GM19035 (cell line): Measurements from ENCODE around the gene FAM3A.
"Not testable (repeated sequence)": the region's sequence is repeated elsewhere in the genome, so short reads cannot be mapped to it uniquely, and the experiment has no call there.

Experiments used
- ATAC-seq: cut with Tn5 transposase; IDR thresholded peaks from one replicate; pipeline ENCODE4 v1.9.1; 2021; ENCODE audit not compliant: unreplicated experiment

Gene FAM3A

GRCh38 chrX:154505734-154506133 lies 10.3 kb downstream of the FAM3A start:
- ATAC-seq = no peak

- no peak for ATAC-seq
Measured at GRCh38 chrX:154502989-154503388, 13.0 kb downstream of the FAM3A start.

- ATAC-seq = no peak
Measured at GRCh38 chrX:154502098-154502497, 13.9 kb downstream of the FAM3A start.

GRCh38 chrX:154501423-154501822 lies 14.6 kb downstream of the FAM3A start:
- ATAC-seq = not testable (repeated sequence)

GRCh38 chrX:154496591-154497137 lies 19.4 kb downstream of the FAM3A start:
- ATAC-seq = not testable (repeated sequence)

- ATAC-seq = no peak
Measured at GRCh38 chrX:154495472-154495922, 20.5 kb downstream of the FAM3A start.

- ATAC-seq = no peak
Measured at GRCh38 chrX:154494715-154495114, 21.3 kb downstream of the FAM3A start.

GRCh38 chrX:154490414-154491083 lies 25.5 kb downstream of the FAM3A start, which contains the start of gene SLC10A3:
SLC10A3 (minus strand) TSS chrX:154490629; CDS start chrX:154488940, 1,689 bp downstream.
- ATAC-seq = peak; percentile 76

- peak; percentile 30 for ATAC-seq
Measured at GRCh38 chrX:154490021-154490413, 26.0 kb downstream of the FAM3A start.

- ATAC-seq = no peak
Measured at GRCh38 chrX:154489182-154489581, 26.9 kb downstream of the FAM3A start.

GRCh38 chrX:154488336-154489075 lies 27.5 kb downstream of the FAM3A start:
- no peak for ATAC-seq

- ATAC-seq = no peak
Measured at GRCh38 chrX:154487518-154488290, 28.3 kb downstream of the FAM3A start.

- no peak for ATAC-seq
Measured at GRCh38 chrX:154486396-154487207, 29.4 kb downstream of the FAM3A start, which contains the start of gene UBL4A. UBL4A (minus strand) TSS chrX:154486615; CDS start chrX:154486584, 31 bp downstream.

- ATAC-seq = no peak
Measured at GRCh38 chrX:154486052-154486395, 30.0 kb downstream of the FAM3A start.

- ATAC-seq = no peak
Measured at GRCh38 chrX:154485150-154486051, 30.6 kb downstream of the FAM3A start.

- ATAC-seq = no peak
Measured at GRCh38 chrX:154484255-154485149, 31.5 kb downstream of the FAM3A start.

GRCh38 chrX:154483325-154483724 lies 32.7 kb downstream of the FAM3A start:
- no peak for ATAC-seq

- no peak for ATAC-seq
Measured at GRCh38 chrX:154482786-154483185, 33.2 kb downstream of the FAM3A start.
